GM12891 (cell line): ENCODE results near the gene UBE2D1.

Experiments
- PAX5 ChIP-seq: IDR thresholded peaks from 2 replicates; pipeline ENCODE4 v1.6.1; 2011; ENCODE audit warnings: low read length, moderate library complexity, mild to moderate bottlenecking; ENCODE audit not compliant: insufficient read depth, severe bottlenecking
- POLR2A ChIP-seq: IDR thresholded peaks from 2 replicates; pipeline ENCODE4 v1.6.1; 2011; ENCODE audit warnings: low read depth, low read length, control low read depth
- POLR2AphosphoS5 ChIP-seq: IDR thresholded peaks from 2 replicates; pipeline ENCODE4 v1.6.1; 2011; ENCODE audit warnings: low read depth, low read length, control low read depth
- POU2F2 ChIP-seq: IDR thresholded peaks from 2 replicates; pipeline ENCODE4 v1.6.1; 2011; ENCODE audit warnings: low read depth, mild to moderate bottlenecking, control low read depth, low read length, moderate library complexity
- SPI1 ChIP-seq: IDR thresholded peaks from 2 replicates; pipeline ENCODE4 v1.6.1; 2011; ENCODE audit warnings: low read depth, low read length, control low read depth
- TAF1 ChIP-seq: IDR thresholded peaks from 2 replicates; pipeline ENCODE4 v1.6.1; 2011; ENCODE audit warnings: low read depth, low read length, control low read depth

GRCh38 chr10:58371473-58371872 is 36.7 kb downstream of the UBE2D1 start:
- TF ChIP-seq POLR2A (no peak), TAF1 (no peak), POLR2AphosphoS5 (no peak), SPI1 (no peak), POU2F2 (no peak), PAX5 (no peak)
